Mammary microvascular endothelial cell (primary cell): ENCODE measurements around the gene RGS13. TPM values are rescaled to one million over a fixed set of nuclear protein-coding genes. Genes with fewer than 3 reads are reported as not detected.

ENCODE experiments used
- total RNA-seq: library from RNA; depleted of rRNA; stranded (reverse); fragments of >200 nt; gene quantifications from 2 replicates; pipeline ENCODE4 v1.2.3, GENCODE V29; 2015

The RGS13 gene
- not detected in 2 replicates for total RNA-seq

GRCh38 chr1:192635939-192636338, at the start of gene RGS13:
RGS13 (plus strand) TSS chr1:192636147; CDS start chr1:192644335, 8,188 bp downstream.

Other genes with a start within 250 kb of the RGS13 start
- not detected in 2 replicates for gene RGS1, start 60.4 kb upstream of the RGS13 start, total RNA-seq
- 5.9 and 8.6 TPM in 2 replicates for gene RGS2, start 172.9 kb downstream of the RGS13 start, total RNA-seq